ENCODE results near the gene UROS.

Gene UROS

DNA sequence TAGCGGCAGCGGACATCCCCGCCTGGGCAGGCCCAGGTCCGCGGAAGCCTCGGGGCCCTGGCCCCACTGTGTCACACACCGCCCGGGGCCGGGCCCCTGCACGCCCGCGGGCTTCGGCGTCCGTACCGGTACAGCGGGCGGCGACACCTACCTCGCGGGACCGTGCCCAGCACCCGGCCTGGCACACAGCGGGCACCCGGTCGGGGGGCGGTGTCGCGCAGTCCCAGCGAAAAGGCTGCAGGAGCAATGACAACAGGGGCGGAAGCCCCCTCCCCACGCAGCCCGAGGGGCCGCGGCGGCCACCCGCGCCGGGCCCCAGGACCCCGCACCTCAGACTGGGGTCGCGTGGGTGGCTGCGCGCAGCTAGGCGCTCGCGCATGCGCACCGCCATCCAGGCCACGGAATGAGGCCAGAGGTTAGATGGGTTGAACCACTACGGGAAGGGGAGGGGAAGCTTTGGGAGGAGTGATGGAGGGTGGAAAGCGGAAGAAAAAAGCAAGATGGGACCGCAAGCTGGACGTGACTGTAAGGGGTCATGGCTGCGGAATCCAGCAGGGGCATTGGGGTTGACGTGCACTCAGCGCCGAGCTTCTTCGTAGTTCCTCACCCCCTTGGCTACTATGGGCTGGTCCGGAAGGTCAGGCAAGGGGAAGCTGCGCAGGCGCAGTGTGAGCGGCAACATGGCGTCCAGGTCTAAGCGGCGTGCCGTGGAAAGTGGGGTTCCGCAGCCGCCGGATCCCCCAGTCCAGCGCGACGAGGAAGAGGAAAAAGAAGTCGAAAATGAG, at the start of gene UROS, which contains the start of gene BCCIP:
Gene UROS (minus strand): TSS at position 381 of the 785 bp plus-strand sequence. CDS start 6,759 bp downstream, outside the sequence.
Gene BCCIP (plus strand): TSS at position 669 of the 785 bp plus-strand sequence. CDS start 12 bp downstream, at position 681.
- peak; percentile 74 for DNase-seq

DNA sequence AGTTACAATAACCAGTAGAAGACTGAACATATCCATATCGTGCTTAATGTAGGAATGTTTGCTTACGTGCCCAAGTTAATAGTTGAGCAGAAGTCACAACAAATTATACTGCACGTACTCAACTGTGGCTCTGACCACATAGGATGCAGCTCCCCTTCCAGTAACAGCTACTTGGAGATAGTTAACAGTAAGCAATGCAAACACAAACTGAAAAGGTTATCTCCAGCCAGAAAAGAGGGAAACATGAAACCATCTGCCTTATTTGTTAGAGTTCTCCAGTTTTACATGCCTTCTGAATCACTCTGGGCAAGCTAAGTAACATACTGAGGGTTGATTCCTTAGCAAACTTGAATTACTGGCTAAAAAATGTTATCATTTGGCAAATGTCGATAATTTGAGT, 48.3 kb upstream of the UROS start:
- DNase-seq = no peak

DNA sequence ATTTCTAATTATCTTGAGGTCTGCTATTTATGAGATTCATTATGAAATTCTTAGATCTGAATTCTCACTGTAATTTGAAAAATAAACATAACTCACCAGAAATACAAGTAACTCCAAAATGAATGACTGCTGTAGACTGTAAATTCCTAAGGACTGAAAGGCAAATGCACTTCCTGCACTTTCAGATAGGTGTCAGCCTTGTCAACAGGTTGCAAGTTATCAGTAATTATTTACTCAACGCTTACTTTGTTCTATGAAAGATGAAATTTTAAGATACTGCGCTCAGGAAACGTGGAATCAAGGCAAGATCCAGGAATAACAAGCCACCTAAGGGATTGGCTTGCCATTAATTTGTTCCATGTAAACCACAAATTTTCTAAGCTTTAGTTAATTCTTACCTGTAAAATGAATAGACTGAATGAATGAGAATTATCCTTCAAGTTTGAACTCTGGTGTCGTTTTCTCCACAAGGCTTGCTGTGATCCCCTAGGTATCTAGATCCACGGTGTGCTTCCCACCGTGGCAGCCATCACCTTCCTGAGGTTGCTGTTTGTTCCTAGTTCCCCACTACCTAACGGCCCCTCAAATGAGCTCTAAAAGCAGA, 45.4 kb upstream of the UROS start:
- no peak for DNase-seq

DNA sequence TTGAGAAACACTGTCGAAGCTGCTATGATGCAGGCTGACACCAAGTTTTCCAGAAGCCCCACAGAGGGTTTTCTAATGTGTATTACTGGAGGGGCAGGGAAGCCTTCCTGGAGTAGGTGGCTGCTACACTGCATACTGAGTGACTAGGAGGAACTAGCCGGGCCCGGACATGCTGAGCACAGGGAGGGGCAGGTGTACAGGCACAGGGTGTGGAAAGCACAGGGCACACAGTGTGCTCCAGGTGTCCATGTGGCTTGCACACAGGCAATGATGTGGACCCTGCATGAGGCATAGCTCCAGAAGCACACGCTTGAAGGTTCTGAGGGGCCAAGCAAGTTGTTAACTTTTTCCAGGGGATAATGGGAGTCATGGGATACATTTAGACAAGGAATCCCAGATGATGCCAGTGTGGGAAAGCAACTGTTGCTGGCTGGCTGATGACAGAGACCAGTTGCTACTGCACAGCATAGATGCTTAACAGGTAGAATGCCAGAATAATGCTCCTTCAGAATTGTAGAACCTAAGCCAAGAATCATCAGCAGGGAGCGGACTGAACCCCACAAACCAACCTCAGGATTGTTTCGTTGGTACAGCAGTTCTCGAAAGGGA, 43.5 kb upstream of the UROS start:
- no peak for DNase-seq

DNA sequence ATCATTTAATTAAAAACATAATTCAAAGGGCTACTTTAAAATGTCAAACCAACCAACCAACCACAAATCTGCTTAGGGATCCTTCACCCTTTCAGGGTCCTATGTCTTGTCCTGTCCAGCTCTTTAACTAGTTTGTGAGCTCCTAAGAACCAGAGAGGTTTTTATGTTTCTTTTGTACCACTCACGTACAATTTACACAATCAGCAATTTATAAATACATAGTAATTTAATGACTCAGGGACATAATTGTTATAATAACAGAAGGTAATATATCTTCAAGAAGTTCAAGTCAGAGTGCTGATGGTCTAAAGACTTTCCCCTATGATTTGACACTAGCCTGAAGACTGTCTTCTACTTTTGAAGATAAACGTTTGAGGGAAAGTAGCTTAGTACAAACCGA, 42.1 kb upstream of the UROS start:
- DNase-seq = no peak

DNA sequence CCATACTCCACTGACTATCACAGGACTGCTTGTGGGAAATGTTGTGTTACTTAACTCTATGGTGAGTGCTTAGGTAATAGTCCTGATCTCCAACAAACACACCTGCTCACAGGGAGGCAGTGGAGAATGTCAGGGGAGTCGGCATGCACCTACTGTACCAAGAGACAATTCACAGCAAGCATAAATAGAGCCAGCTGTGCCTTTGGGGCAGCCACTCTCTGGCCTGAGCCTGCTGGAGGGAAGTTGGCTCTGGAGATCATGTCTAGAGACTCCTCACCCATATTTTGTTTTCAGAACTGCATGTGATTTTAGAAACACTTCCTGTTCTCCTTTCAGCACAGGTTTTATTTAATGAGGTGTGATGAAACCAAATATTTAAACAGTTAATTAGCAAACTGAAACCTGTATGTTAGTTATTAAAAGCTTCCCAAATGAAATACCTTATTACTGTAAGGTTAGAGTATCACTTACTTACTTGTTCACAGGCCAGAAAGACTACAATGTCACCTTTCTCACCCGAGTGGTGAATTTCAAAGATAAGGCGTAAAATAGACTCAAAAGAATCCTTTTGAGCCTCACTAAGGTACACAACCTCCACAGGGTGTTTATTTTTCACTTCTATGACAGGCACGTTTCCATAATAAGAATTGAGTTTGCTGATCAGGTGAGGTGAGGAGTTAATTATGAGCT, 36.2 kb upstream of the UROS start:
- DNase-seq = no peak

DNA sequence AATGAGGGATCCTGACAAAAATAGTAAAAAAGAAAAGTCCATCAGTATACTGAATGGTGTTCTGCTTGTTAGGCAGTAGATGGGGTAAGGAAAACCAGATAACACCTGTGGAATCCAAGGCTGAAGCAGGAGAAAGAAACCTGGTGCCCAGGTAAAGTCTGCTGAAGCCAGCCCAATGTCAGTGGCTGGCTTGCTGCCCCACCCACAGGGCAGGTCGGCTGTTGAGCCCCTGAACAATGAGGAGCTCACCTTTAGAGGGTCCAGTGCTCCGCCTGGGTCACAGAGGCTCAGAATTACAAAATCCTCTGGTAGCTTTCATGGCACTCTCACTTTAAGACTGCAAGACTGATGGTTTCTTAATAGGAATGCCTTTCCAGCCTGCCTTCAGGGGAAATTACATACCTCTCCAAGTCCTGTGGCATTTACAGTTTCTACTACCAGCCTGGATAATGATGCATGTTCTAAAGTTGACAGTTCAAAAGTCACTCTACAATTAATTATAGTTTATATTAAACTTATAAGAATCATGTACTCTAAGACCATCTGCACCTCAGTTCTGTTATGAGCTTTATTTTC, 34.2 kb upstream of the UROS start:
- no peak for DNase-seq

DNA sequence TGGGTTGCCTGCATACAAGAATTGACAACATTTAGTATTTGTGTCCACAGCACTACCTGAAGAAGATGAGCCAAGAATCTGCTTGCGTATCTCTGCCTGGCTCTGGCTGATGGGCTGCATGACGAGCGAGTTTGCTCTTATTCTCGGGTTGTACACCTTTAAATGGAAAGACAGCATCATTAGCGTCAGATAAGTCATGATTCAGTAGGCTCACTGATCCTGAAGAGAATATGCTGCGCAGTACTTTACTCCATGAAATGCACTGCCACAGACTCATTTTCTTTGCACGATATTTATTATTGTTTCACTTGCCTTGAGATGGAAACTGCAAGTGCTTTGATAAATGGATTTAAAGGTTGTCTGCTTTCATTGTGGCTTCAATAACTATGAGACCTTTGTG, 29.4 kb upstream of the UROS start:
- no peak for DNase-seq

DNA sequence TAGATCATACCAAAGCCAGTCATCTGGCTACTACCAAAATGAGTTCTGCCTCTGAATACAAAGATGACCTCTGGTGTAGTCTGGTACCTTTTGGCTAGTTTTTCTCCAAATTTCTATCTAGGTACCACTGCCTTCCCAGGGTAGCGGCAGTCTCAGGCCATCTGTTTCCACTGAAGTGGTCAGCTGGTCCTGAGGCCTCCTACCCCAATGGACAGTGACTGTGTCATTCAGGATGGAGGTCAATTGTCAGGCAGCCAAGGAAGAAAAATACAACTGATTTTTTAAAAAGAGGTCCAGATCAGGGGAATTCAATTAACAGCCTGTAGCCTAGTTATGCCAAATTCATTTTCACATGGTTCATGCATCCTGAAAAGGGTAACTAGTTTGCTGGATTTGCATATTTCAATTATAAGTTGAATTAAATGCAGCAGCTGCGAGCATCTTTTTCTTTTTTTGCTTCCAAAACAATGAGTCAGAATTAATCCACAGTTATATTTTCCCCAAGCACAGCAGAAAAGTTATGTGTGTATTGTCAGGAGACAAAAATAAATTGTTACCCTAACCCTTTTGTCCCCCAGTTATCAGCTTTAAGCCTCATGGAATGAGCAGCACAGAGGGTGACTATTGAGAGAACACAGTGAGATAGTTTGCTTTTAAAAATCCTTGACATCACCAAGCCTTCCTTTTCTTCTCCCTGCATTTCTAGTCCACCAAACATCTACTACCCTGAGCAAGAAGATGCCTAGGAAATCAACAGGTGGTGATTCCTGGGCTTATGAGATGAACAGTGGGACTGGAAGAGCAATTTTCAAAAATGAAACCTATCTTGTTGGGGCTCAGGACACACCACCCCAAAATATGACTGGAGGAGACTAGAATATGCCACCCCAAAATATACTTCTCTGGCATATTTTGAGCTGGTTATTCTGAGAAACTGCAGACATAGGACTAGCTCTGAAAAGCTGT, 28.0 kb upstream of the UROS start:
- DNase-seq = no peak

DNA sequence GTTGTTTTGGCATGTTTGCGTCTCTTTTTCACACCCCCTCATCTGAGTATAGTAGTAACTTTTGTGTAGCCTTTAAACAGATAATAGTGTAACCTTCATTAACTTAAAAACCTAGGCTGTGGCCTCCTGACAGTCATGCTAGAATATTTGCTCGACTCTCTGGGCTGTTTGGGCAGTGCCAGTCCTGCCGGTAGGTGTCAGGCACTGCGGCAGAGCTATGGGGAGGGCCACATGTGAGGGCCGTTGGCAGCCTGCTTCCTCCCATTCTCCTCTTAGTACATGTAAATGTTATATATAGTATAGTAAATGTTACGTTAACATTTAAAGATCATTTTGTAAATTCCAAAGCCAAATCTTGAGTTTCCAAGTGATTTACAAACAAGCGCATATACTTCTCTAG, 26.4 kb upstream of the UROS start:
- no peak for DNase-seq

DNA sequence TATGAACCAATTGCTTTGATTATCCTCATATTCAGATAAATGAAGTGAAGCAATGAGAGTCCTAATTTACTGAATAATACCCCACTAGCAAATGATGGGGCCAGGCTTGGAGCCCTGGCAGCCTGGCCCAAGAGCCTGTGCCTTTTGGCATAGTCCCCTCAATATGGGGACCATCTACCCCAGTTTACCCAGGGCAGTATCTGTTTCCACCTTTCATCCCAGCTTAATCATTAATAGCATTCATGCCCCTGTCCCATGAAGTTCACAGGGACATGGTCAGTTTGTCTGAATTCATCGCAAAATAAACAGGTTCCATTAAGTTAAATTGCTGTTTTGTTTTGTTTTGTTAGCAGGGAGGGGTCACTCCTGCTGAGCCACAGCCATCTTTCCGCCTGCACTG, 25.8 kb upstream of the UROS start:
- no peak for DNase-seq

DNA sequence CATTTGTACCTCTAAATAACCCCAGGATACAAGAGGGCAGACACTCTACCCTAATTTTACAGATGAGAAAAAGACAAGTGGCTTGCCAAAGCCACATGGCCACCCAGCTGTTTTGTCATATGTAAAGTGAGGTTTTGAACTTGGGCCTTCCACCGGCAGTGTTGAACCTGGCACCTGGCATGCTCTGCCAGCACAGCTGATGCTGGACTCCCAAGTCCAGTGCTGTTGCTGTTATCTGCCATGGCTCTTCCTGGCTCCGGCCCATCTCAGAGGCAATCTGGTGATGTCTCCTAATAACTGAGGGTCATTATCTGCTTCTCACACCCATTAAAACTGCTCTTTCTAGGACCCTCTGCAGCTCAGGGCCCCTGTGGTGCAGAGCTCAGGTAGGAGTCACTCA, 25.3 kb upstream of the UROS start:
- no peak for DNase-seq

DNA sequence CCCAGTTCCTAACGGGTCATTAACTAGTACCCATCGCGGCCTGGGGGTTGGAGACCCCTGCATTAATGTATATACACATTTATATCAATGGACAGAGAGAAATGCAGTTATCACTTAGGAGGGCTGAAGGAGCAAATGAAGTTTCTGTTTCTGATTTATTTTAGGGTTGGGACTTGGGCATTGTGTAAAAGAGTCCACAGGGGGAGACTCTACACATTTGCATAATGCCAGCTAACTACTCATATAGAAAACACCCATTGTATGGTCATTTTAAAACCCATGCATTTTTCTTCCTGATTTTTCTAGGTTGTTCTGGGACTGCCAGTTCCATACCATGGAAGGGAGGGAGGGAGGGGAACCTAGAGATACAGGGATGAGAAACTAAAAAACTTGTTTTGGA, 23.8 kb upstream of the UROS start:
- no peak for DNase-seq

DNA sequence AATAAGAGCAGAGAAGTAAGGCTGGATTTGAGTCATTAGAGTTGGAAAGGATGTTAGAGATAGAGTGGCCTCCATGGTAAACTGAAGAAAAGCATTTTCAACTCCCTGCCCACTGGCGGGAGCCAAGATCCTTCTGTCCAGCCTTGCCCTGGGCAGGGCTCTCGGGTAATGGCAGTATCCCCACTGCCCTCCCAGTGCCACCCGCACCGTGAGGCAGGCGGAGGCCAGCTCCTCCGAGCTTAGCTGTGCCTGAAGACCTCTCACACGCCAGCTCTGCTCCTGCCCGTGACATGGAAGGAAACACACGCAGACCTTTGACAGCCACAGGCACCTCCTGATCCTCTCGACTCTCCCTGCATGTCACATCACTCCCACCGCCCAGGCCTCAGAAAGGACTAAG, 22.6 kb upstream of the UROS start:
- no peak for DNase-seq

DNA sequence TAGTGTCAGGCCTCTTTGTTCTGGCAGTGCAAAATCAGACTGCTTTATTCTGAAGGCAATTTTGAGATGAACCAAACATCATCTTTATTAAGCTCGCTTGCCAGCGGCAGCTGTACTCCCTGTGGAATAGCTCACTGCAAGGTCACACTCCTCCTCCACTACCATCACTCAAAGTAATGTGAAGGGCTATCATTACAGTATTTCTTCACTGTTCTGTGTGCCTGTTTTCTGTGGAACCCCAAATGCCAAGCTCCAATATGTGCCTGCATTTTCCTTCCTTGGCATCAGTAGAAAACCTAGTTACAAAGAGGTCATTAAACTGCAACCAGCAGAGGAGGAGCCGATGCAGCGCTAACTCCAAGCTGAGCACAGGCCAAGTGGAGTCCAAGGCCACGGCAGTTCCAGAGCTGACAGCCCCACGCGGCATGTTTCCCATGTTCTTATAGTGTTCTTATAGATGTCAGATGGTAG, 21.7 kb upstream of the UROS start:
- no peak for DNase-seq

DNA sequence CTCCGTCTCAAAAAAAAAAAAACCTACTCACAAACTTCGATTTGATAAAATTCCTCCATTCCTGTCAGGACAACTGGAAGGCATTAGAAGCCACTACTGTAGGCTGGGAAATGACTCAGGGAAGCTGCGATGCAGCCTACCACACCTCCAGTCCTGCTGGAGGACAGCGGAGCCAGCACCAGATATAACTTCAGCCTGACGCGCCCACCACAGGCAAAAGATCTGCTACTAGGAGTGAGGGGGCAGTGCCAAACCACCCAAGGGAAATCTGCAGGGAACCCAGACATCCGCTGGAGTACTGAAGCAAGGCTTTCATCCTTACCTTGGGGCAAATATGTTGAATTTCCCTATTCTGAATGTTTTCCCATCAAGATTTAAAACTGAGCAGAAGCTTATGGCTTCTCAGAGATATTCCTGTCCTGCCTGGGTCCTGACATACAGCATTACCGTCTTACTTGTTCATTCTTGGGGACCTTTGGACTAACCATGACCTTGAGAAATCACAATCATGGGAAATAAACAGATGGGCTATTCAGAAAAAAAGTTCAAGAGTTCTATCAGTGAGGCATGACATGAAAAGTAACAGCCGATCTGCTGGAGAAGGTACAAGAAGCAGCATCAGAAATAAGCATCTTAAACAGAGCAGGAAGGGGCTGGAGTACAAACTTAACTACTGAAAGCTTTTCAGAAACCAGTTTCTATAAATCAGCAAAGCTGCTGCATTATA, 20.7 kb upstream of the UROS start:
- no peak for DNase-seq

DNA sequence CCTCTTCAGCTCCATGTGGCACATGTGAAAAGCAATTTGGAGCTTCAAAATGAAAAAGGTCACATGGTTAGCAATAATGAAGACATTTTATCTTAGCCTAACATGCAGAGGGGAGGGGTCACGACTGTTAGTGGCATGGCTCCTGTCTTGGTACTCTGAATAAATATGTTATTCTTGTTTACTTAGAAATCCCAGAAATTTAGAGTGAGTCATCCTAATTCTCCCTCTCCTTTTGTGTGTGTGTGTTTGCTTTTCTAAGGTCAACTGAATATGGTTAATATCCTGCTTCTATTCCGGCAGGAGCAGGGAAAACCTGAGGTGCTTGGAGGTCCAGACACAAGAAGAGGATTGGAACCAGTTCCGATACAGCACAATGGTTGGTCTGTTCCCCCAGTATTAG, 17.9 kb upstream of the UROS start:
- no peak for DNase-seq

DNA sequence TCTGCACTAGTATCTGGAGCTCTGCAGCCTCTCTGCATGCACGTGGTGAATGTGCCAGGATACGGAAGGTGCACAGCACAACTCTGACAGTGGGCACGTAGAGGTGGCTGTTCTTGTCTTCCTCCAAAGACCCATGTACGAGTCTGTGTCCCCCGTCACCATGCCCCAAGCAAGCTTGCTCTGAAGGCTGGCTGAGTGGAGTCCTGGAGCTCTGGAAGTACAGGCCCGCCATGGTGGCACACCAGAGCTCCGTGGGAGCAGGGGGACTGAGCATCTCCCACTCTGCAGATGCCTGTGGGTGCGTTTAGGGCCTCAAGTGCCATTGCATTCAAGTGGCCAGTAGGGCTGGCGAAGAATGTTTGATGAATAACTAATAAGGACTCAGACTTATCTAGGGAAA, 17.3 kb upstream of the UROS start:
- DNase-seq = no peak

DNA sequence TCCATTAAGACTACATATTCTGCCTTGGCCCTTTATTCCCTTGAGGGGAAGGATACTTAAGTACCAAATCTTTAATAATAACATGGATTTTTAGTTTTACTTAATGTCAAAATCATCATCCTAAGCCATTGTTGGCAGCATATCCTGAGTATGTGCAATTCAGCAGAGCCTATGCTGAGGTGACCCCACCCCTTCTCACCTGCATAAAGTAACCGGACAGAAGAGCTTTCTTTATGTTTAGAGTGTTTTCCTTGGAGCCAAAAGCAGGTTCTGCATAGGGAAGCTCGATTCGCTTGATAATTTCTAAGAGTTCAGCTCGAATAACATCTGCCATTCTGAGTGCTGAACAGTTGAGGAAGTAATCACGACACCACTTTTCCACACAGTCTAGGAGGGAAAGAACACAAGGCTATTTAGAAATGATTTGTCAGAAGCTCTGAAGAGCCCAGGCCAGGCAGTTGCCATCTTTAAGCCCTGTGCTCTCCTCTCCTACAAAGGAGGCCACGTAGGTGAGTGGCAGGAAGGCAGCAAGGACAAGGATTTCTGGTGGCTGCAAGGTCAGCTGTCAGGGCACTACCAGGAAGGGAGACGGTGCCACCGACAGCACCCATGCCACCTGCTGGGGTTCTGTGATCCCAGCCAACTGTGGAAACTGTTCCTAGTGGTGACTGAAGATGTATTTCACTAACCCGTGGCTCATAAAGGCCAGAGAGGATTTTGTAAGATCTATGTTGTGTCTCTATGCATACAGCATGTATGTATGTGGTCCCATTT, 15.9 kb upstream of the UROS start:
- no peak for DNase-seq

DNA sequence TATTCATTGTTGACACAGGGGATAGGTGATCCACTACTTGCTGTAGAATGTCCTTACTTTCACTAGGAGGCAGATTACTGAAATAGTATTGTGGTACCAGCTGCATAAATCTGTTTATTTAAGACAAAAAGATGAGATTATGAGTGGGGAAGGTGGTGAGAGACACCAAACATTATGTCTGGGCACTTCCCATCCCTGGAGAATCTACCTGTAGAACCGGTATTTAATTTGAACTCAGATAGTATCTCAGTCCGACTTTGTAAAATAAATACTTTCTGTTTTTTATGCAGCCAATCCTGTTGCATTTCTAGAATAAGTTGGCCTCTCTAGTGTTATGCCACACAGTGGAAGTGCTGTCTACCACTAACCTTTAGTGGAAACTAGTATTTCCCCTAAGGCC, 13.7 kb upstream of the UROS start:
- no peak for DNase-seq
